Thymus (tissue), 11 donors: ENCODE measurements around the gene TMEM123. TPM values are rescaled to one million over a fixed set of nuclear protein-coding genes. Genes with fewer than 3 reads are reported as not detected.
"Not testable (repeated sequence)": the region's sequence is repeated elsewhere in the genome, so short reads cannot be mapped to it uniquely, and the experiment has no call there.

ENCODE experiments used
- DNase-seq, 9 donors: peaks; one replicate each; pipeline ENCODE4 v3.0.0-alpha.2; 2013; ENCODE audit warnings: low spot score in 9 of 9, low read depth in 6 of 9, missing footprints in 1 of 9
- H3K27ac ChIP-seq, 2 donors: one replicate each; pipeline ENCODE4 v1.5.1; 2013; ENCODE audit warnings: control low read depth in 1 of 2, low read depth in 1 of 2, low read length in 1 of 2, mild to moderate bottlenecking in 1 of 2, moderate library complexity in 1 of 2
- H3K27me3 ChIP-seq, 2 donors: one replicate each; pipeline ENCODE4 v1.5.1; 2013; ENCODE audit warnings: low read length in 1 of 2; ENCODE audit not compliant: control insufficient read depth in 2 of 2, insufficient read depth in 1 of 2
- H3K36me3 ChIP-seq, 2 donors: one replicate each; pipeline ENCODE4 v1.5.1; 2013; ENCODE audit warnings: low read length in 1 of 2, mild to moderate bottlenecking in 1 of 2, moderate library complexity in 1 of 2; ENCODE audit not compliant: control insufficient read depth in 2 of 2, insufficient read depth in 2 of 2
- H3K4me1 ChIP-seq, 2 donors: one replicate each; pipeline ENCODE4 v1.5.1; 2013; ENCODE audit warnings: low read length in 2 of 2; ENCODE audit not compliant: control insufficient read depth in 2 of 2, insufficient read depth in 2 of 2
- H3K4me3 ChIP-seq, 2 donors: one replicate each; pipeline ENCODE4 v1.5.1; 2013; ENCODE audit warnings: low read length in 2 of 2, control low read depth in 1 of 2, mild to moderate bottlenecking in 1 of 2
- H3K9me3 ChIP-seq, 2 donors: one replicate each; pipeline ENCODE4 v1.5.1; 2013; ENCODE audit warnings: low read length in 1 of 2, mild to moderate bottlenecking in 1 of 2; ENCODE audit not compliant: control insufficient read depth in 2 of 2, insufficient read depth in 1 of 2
- WGBS: extraction: QIAGEN DNeasy Blood & Tissue Kit; methylation state at CpG from one replicate; pipeline ENCODE4 v1.1.7; 2013; 5-methylcytosine and 5-hydroxymethylcytosine counted together
- polyA plus RNA-seq: library from polyadenylated mRNA; stranded (reverse); fragments of 200-250 nt; gene quantifications from one replicate; pipeline ENCODE4 v1.2.3, GENCODE V29; 2013
- total RNA-seq: library from RNA; stranded (reverse); fragments of 120-200 nt; gene quantifications from one replicate; pipeline ENCODE4 v1.2.4, GENCODE V29; 2013
- donor health status: healthy.

The TMEM123 gene
- total and polyA plus RNA-seq, 2 donors, result 174 to 282 TPM

DNA sequence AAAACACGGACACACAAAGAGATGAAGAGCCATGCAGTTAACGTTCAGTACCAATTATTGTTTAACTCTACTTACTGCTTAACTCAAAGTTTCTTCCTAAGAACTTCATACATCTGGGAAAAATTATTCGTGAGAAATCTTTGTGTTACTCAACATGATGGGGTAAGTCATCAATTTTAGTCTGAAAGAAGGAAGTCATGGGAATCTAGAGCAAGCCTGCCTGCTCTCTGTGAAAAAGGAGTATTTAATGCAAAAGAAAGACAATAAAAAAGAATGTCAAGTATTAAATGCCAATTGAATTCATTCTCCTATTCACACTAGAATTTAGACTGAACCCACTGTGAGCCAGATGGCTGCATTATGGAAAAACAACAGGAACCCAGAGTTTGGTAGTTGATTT, 16.0 kb downstream of the TMEM123 start:
- no peak overlapping the region for H3K27ac ChIP-seq
- H3K4me1 ChIP-seq, result peaks cover 5 to 8% of the 10 kb centered on the region in 2 donors
- no peaks in the 10 kb centered on the region for H3K27me3 ChIP-seq
- no peak for DNase-seq
- no peak overlapping the region for H3K4me3 ChIP-seq
- WGBS, result 91% methylated on average over 3 of the region's 3 CpGs
- peaks cover 0 to 10% of the 10 kb centered on the region in 2 donors for H3K9me3 ChIP-seq
- H3K36me3 ChIP-seq, result peaks cover 20 to 37% of the 10 kb centered on the region in 2 donors

DNA sequence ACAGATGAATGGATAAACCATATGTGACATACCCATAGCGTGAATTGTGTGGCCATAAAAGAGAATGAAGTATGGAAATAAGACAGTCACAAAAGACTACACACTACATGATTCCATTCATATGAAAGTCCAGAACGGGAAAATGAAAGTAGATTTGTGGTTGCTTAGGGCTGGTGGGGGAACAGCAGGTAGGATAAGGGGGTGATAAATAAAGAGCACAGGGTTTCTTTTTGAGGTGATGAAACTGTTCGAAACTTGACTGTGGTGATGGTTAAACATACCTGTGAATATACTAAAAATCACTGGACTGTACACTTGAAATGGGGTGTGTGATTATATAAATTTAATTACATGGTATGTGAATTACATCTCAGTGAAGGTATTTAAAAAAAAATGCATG, 16.9 kb downstream of the TMEM123 start:
- Histone ChIP-seq H3K9me3 (peaks cover 0 to 10% of the 10 kb centered on the region in 2 donors), H3K4me3 (no peak overlapping the region), H3K4me1 (peaks cover 7 to 8% of the 10 kb centered on the region in 2 donors), H3K27ac (no peak overlapping the region), H3K27me3 (no peaks in the 10 kb centered on the region), H3K36me3 (peaks cover 20 to 37% of the 10 kb centered on the region in 2 donors)
- DNase-seq, result no peak
- WGBS, result 94% methylated on average over 3 of the region's 3 CpGs

- not testable (repeated sequence) for H3K27me3 ChIP-seq, H3K27ac ChIP-seq, DNase-seq, H3K9me3 ChIP-seq, H3K4me3 ChIP-seq
- peaks cover 23 to 43% of the 10 kb centered on the region in 2 donors for H3K36me3 ChIP-seq
- H3K4me1 ChIP-seq, result peaks cover 14 to 16% of the 10 kb centered on the region in 2 donors
- WGBS, result 98% methylated on average over 3 of the region's 3 CpGs
Observed at GRCh38 chr11:102433571-102433970, 19.0 kb downstream of the TMEM123 start.

- not testable (repeated sequence) for H3K4me3 ChIP-seq, H3K27ac ChIP-seq, H3K9me3 ChIP-seq, H3K27me3 ChIP-seq, DNase-seq
- peaks cover 12 to 16% of the 10 kb centered on the region in 2 donors for H3K4me1 ChIP-seq
- H3K36me3 ChIP-seq, result peaks cover 16 to 37% of the 10 kb centered on the region in 2 donors
- 99% methylated on average over 2 of the region's 2 CpGs for WGBS
Observed at GRCh38 chr11:102432560-102432959, 20.0 kb downstream of the TMEM123 start.

- 96% methylated on average over 2 of the region's 2 CpGs for WGBS
- peaks cover 0 to 10% of the 10 kb centered on the region in 2 donors for H3K9me3 ChIP-seq
- peaks cover 12 to 13% of the 10 kb centered on the region in 2 donors for H3K4me1 ChIP-seq
- no peaks in the 10 kb centered on the region for H3K27me3 ChIP-seq
- no peak overlapping the region for H3K4me3 ChIP-seq
- no peak overlapping the region for H3K27ac ChIP-seq
- peaks cover 12 to 32% of the 10 kb centered on the region in 2 donors for H3K36me3 ChIP-seq
- DNase-seq, result no peak
Observed at GRCh38 chr11:102431404-102431803, 21.2 kb downstream of the TMEM123 start.

DNA sequence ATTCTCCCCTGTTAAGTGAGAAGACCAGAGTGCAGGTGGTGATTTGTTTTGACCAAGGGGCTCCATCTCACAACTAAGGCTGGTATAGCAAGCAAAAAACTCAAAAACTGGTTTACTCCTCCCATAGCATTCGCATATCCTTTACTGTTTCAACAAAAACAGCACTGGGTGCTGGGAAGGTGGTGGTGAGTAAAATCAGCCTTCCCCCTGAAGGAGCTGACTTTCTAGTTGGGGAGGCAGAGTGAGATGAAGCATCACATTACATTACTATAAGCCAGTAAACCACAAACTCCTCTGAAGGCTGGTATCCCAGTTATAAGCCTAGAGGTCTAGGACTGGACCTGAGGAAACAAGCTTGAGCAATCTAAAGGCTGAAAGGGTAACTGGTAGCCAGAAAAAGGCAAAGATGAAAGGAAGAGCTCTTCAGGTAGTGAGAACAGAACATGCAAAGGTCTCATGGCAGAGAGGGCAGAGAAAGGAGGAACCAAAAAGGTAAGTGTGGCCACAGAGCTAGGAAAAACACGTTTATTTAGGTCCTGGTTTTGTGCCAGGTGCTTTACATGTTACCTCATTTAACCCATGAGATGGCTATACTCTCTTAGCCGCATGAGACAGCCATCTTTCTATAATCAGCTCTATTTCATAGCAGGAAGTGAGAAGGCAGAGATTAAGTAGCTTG, 22.3 kb downstream of the TMEM123 start:
- Histone ChIP-seq H3K27ac (peak overlapping the region in 1 of 2 donors; percentile 52), H3K27me3 (no peaks in the 10 kb centered on the region), H3K36me3 (peaks cover 12 to 28% of the 10 kb centered on the region in 2 donors), H3K4me3 (no peak overlapping the region), H3K4me1 (peaks cover 12 to 13% of the 10 kb centered on the region in 2 donors), H3K9me3 (peaks cover 0 to 10% of the 10 kb centered on the region in 2 donors)
- WGBS, result 59% methylated on average over 3 of the region's 3 CpGs
- no peak for DNase-seq

- H3K9me3 ChIP-seq, result peaks cover 0 to 10% of the 10 kb centered on the region in 2 donors
- H3K27ac ChIP-seq, result peak overlapping the region in 1 of 2 donors; percentile 52
- no peak overlapping the region for H3K4me3 ChIP-seq
- 24% methylated on average over 4 of the region's 4 CpGs for WGBS
- H3K27me3 ChIP-seq, result no peaks in the 10 kb centered on the region
- DNase-seq, result no peak
- H3K4me1 ChIP-seq, result peaks cover 12 to 13% of the 10 kb centered on the region in 2 donors
- H3K36me3 ChIP-seq, result peaks cover 12 to 26% of the 10 kb centered on the region in 2 donors
Observed at GRCh38 chr11:102429691-102430090, 22.9 kb downstream of the TMEM123 start.

DNA sequence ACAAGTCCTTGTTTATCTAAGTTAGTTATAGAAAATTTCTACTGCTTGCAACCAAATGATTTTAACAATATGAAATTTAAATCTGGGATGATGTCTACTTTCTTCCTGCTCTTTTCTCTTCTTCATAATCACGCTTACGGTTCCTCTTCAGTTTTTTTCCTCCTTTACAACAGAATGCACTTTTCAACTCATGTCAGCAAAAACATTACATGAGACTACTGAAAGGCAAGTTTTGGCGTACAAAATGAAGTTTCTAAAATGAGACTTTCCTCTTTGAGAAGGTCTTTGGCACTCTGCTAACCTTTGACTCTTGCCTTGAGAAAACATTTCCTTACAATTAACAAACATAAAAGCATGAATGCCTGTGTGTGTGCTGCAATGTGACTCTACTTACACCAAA, 23.3 kb downstream of the TMEM123 start:
- peaks cover 0 to 10% of the 10 kb centered on the region in 2 donors for H3K9me3 ChIP-seq
- 88% methylated on average over 3 of the region's 3 CpGs for WGBS
- H3K4me1 ChIP-seq, result peaks cover 13 to 16% of the 10 kb centered on the region in 2 donors
- no peak for DNase-seq
- H3K27me3 ChIP-seq, result no peaks in the 10 kb centered on the region
- no peak overlapping the region for H3K27ac ChIP-seq
- peaks cover 12 to 26% of the 10 kb centered on the region in 2 donors for H3K36me3 ChIP-seq
- no peak overlapping the region for H3K4me3 ChIP-seq

GRCh38 chr11:102428696-102429095, 23.9 kb downstream of the TMEM123 start:
- Histone ChIP-seq H3K27me3 (no peaks in the 10 kb centered on the region), H3K4me3 (no peak overlapping the region), H3K9me3 (peaks cover 0 to 10% of the 10 kb centered on the region in 2 donors), H3K4me1 (peaks cover 13 to 20% of the 10 kb centered on the region in 2 donors), H3K27ac (no peak overlapping the region), H3K36me3 (peaks cover 12 to 26% of the 10 kb centered on the region in 2 donors)
- no peak for DNase-seq
- 97% methylated on average over 4 of the region's 4 CpGs for WGBS
